Ovary (tissue), 3 donors: ENCODE data around the gene PRR14L.
"Not testable (repeated sequence)": the region's sequence is repeated elsewhere in the genome, so short reads cannot be mapped to it uniquely, and the experiment has no call there.

ENCODE experiments used
- EP300 ChIP-seq: sonication (generic); formaldehyde crosslinking; IDR thresholded peaks from one replicate; pipeline ENCODE4 v1.6.1; 2017; ENCODE audit warnings: antibody characterized with exemption
- POLR2A ChIP-seq: fragments of 450-650 bp; IDR thresholded peaks from one replicate; pipeline ENCODE4 v1.6.1; 2017; ENCODE audit warnings: antibody characterized with exemption, mild to moderate bottlenecking, moderate library complexity
- TF ChIP-seq, protein P1 (sequence below), 3 donors: fragments of 450-650 bp in 2 of 3; fragments of 200-600 bp in 1 of 3; IDR thresholded peaks; one replicate each; pipeline versions ENCODE4 v1.5.1 to v1.8.0; 2016 to 2022; ENCODE audit warnings: antibody characterized with exemption in 3 of 3, mild to moderate bottlenecking in 1 of 3
- donor health status: DM: no; HTN: no; CAD: no.

DNA sequence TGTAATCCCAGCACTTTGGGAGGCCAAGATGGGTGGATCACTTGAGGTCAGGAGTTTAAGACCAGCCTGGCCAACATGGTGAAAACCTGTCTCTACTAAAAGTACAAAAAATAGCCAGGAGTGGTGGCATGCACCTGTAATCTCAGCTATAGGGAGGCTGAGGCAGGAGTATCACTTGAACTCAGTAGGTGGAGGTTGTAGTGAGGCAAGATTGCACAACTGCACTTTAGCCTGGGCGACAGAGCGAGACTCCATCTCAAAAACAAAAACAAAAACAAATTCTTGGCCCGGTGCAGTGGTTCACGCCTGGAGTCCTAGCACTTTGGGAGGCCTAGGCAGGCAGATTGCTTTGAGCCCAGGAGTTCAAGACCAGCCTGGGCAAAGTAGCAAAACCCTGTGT, 81.1 kb downstream of the PRR14L start:
- TF ChIP-seq, protein P1, sequence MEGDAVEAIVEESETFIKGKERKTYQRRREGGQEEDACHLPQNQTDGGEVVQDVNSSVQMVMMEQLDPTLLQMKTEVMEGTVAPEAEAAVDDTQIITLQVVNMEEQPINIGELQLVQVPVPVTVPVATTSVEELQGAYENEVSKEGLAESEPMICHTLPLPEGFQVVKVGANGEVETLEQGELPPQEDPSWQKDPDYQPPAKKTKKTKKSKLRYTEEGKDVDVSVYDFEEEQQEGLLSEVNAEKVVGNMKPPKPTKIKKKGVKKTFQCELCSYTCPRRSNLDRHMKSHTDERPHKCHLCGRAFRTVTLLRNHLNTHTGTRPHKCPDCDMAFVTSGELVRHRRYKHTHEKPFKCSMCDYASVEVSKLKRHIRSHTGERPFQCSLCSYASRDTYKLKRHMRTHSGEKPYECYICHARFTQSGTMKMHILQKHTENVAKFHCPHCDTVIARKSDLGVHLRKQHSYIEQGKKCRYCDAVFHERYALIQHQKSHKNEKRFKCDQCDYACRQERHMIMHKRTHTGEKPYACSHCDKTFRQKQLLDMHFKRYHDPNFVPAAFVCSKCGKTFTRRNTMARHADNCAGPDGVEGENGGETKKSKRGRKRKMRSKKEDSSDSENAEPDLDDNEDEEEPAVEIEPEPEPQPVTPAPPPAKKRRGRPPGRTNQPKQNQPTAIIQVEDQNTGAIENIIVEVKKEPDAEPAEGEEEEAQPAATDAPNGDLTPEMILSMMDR (IDR thresholded peaks at IDR 0.05) = not testable (repeated sequence)
- not testable (repeated sequence) for TF ChIP-seq POLR2A, EP300
